ENCODE data around the gene GCSH. TPM values are rescaled to one million over a fixed set of nuclear protein-coding genes. Genes with fewer than 3 reads are reported as not detected.
"Not testable (repeated sequence)": the region's sequence is repeated elsewhere in the genome, so short reads cannot be mapped to it uniquely, and the experiment has no call there.

Gene GCSH
- polyA plus RNA-seq, 2 of the 4 experiments (the other 2 are of a cell fraction): 73.5 to 76.4 TPM

DNA sequence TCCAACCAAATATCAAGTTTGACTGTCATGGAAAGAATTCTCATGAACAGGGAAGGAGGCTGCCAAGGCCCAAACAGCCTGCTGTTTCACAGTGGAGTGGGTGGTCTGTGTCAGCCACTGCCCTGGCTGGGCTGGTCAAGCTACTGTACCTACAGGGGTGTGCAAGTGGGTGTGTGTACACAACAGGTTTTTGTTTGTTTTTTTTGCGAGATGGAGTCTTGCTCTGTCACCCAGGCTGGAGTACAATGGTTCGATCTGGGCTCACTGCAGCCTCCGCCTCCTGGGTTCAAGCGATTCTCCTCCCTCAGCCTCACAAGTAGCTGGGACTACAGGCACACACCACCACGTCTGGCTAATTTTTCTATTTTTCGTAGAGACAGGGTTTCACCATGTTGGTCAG is 13.1 kb upstream of the GCSH start:
- not testable (repeated sequence) for FAIRE-seq

DNA sequence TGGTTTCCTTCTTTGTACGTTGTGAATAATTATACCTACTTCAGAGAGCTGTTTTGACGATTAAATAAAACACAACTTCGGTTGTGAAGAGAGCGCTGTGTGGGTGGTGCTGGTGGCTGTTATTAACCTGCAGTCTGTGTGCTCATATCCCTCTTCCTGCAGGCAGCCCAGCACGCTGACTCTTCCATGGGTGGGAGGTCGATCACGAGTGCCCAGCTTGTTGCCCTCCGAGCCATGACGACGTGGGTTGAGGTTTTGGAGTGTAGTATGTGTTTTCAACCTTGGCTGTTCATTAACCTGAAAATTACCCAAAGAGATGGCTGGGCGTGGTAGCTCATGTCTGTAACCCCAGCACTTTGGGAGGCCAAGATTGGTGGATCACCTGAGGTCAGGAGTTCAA is 11.3 kb upstream of the GCSH start:
- CTCF ChIA-PET: interaction anchor here (0.8 to 1.1 kb wide), 4 partner anchors 11 to 97 kb away, joined by 3 to 4 read pairs (median 3); partner anchors contain the start of gene ATMIN
- WGBS (ENCODE audit: missing lambda C conversion rate): 76% methylated on average over 11 of the region's 11 CpGs
- ATAC-seq (no peak; a peak in 1 of 6 replicates), FAIRE-seq (no peak), DNase-seq (ENCODE audit: low read depth in 1 of 2, low spot score in 1 of 2) (no peak)
- POLR2A ChIA-PET: no interaction called here
- Histone ChIP-seq H3K27ac (no peak overlapping the region), H3K4me3 (no peak overlapping the region), H3K4me2 (no peak overlapping the region), H3K4me1 (no peaks in the 10 kb centered on the region), H3K9me3 (no peaks in the 10 kb centered on the region)
- TF ChIP-seq, protein P1, sequence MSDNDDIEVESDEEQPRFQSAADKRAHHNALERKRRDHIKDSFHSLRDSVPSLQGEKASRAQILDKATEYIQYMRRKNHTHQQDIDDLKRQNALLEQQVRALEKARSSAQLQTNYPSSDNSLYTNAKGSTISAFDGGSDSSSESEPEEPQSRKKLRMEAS (IDR thresholded peaks at IDR 0.05): no peak
- TF ChIP-seq, protein P2, sequence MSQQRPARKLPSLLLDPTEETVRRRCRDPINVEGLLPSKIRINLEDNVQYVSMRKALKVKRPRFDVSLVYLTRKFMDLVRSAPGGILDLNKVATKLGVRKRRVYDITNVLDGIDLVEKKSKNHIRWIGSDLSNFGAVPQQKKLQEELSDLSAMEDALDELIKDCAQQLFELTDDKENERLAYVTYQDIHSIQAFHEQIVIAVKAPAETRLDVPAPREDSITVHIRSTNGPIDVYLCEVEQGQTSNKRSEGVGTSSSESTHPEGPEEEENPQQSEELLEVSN (IDR thresholded peaks at IDR 0.05; ENCODE audit: borderline replicate concordance, low read depth): no peak
- TF ChIP-seq CHD4 (IDR thresholded peaks at IDR 0.05; ENCODE audit: borderline replicate concordance) (no peak), RFX5 (IDR thresholded peaks at IDR 0.05) (no peak), HEYL (CRISPR knock-in tag; IDR thresholded peaks at IDR 0.05) (no peak), ESRRA (IDR thresholded peaks at IDR 0.05; ENCODE audit: borderline replicate concordance, low read length) (no peak), ZNF302 (CRISPR knock-in tag; IDR thresholded peaks at IDR 0.05) (no peak), MAZ (IDR thresholded peaks at IDR 0.05; ENCODE audit: borderline replicate concordance, low read depth, low read length) (no peak), ZC3H11A (IDR thresholded peaks at IDR 0.05) (no peak), FOSB (CRISPR knock-in tag; IDR thresholded peaks at IDR 0.05) (no peak), FOXS1 (CRISPR knock-in tag; IDR thresholded peaks at IDR 0.05) (no peak), JUNB (IDR thresholded peaks at IDR 0.05) (no peak), SMC3 (IDR thresholded peaks at IDR 0.05) (no peak)
- TF ChIP-seq, protein P3, sequence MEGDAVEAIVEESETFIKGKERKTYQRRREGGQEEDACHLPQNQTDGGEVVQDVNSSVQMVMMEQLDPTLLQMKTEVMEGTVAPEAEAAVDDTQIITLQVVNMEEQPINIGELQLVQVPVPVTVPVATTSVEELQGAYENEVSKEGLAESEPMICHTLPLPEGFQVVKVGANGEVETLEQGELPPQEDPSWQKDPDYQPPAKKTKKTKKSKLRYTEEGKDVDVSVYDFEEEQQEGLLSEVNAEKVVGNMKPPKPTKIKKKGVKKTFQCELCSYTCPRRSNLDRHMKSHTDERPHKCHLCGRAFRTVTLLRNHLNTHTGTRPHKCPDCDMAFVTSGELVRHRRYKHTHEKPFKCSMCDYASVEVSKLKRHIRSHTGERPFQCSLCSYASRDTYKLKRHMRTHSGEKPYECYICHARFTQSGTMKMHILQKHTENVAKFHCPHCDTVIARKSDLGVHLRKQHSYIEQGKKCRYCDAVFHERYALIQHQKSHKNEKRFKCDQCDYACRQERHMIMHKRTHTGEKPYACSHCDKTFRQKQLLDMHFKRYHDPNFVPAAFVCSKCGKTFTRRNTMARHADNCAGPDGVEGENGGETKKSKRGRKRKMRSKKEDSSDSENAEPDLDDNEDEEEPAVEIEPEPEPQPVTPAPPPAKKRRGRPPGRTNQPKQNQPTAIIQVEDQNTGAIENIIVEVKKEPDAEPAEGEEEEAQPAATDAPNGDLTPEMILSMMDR (IDR thresholded peaks at IDR 0.05): no peak
- TF ChIP-seq, protein P4, sequence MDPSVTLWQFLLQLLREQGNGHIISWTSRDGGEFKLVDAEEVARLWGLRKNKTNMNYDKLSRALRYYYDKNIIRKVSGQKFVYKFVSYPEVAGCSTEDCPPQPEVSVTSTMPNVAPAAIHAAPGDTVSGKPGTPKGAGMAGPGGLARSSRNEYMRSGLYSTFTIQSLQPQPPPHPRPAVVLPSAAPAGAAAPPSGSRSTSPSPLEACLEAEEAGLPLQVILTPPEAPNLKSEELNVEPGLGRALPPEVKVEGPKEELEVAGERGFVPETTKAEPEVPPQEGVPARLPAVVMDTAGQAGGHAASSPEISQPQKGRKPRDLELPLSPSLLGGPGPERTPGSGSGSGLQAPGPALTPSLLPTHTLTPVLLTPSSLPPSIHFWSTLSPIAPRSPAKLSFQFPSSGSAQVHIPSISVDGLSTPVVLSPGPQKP (IDR thresholded peaks at IDR 0.05; ENCODE audit: low read depth, low read length): no peak
- TF ChIP-seq, protein P5, sequence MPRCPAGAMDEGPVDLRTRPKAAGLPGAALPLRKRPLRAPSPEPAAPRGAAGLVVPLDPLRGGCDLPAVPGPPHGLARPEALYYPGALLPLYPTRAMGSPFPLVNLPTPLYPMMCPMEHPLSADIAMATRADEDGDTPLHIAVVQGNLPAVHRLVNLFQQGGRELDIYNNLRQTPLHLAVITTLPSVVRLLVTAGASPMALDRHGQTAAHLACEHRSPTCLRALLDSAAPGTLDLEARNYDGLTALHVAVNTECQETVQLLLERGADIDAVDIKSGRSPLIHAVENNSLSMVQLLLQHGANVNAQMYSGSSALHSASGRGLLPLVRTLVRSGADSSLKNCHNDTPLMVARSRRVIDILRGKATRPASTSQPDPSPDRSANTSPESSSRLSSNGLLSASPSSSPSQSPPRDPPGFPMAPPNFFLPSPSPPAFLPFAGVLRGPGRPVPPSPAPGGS (IDR thresholded peaks at IDR 0.05): no peak
- TF ChIP-seq, protein P6, sequence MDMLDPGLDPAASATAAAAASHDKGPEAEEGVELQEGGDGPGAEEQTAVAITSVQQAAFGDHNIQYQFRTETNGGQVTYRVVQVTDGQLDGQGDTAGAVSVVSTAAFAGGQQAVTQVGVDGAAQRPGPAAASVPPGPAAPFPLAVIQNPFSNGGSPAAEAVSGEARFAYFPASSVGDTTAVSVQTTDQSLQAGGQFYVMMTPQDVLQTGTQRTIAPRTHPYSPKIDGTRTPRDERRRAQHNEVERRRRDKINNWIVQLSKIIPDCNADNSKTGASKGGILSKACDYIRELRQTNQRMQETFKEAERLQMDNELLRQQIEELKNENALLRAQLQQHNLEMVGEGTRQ (IDR thresholded peaks at IDR 0.05): no peak
- TF ChIP-seq, protein P7, sequence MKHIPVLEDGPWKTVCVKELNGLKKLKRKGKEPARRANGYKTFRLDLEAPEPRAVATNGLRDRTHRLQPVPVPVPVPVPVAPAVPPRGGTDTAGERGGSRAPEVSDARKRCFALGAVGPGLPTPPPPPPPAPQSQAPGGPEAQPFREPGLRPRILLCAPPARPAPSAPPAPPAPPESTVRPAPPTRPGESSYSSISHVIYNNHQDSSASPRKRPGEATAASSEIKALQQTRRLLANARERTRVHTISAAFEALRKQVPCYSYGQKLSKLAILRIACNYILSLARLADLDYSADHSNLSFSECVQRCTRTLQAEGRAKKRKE (CRISPR knock-in tag; IDR thresholded peaks at IDR 0.05; ENCODE audit: low read depth): no peak

More for the DNA sequence above, 13.1 kb upstream of the GCSH start:
- H3K4me1 ChIP-seq; H3K4me3 ChIP-seq; DNase-seq (ENCODE audit: low read depth in 1 of 2, low spot score in 1 of 2); CTCF ChIA-PET; H3K4me2 ChIP-seq; POLR2A ChIA-PET; ATAC-seq; H3K9me3 ChIP-seq; H3K27ac ChIP-seq: not testable (repeated sequence)
- 86% methylated on average over 6 of the region's 6 CpGs for WGBS (ENCODE audit: missing lambda C conversion rate)
